ENCODE data around the gene CACNG8. TPM values are rescaled to one million over a fixed set of nuclear protein-coding genes. Genes with fewer than 3 reads are reported as not detected.

Gene CACNG8
- total and polyA plus RNA-seq, 2 donors: 0.05 TPM; not detected in 1

GRCh38 chr19:53994811-53995210 lies 32.1 kb downstream of the CACNG8 start:
- WGBS: 88% methylated on average over 5 of the region's 5 CpGs
- Histone ChIP-seq H3K9me3 (ENCODE audit: control insufficient read depth in 2 of 2, insufficient read depth in 1 of 2, low read length in 1 of 2) (no peaks in the 10 kb centered on the region), H3K4me3 (ENCODE audit: low read length in 2 of 2) (no peak overlapping the region), H3K36me3 (ENCODE audit: control insufficient read depth in 2 of 2, insufficient read depth in 2 of 2, low read length in 1 of 2) (no peaks in the 10 kb centered on the region), H3K27me3 (ENCODE audit: control insufficient read depth in 2 of 2, insufficient read depth in 1 of 2, low read length in 1 of 2) (peaks cover 25 to 43% of the 10 kb centered on the region in 2 donors), H3K4me1 (ENCODE audit: control insufficient read depth in 2 of 2, insufficient read depth in 2 of 2, low read length in 2 of 2) (no peaks in the 10 kb centered on the region), H3K27ac (ENCODE audit: low read depth in 1 of 2, low read length in 1 of 2) (no peak overlapping the region)
- DNase-seq (ENCODE audit: low read depth in 6 of 9, low spot score in 9 of 9): no peak

- no peaks in the 10 kb centered on the region for H3K9me3 ChIP-seq (ENCODE audit: control insufficient read depth in 2 of 2, insufficient read depth in 1 of 2, low read length in 1 of 2)
- no peak overlapping the region for H3K4me3 ChIP-seq (ENCODE audit: low read length in 2 of 2)
- no peaks in the 10 kb centered on the region for H3K36me3 ChIP-seq (ENCODE audit: control insufficient read depth in 2 of 2, insufficient read depth in 2 of 2, low read length in 1 of 2)
- DNase-seq (ENCODE audit: low read depth in 6 of 9, low spot score in 9 of 9): no peak
- no peaks in the 10 kb centered on the region for H3K4me1 ChIP-seq (ENCODE audit: control insufficient read depth in 2 of 2, insufficient read depth in 2 of 2, low read length in 2 of 2)
- no peak overlapping the region for H3K27ac ChIP-seq (ENCODE audit: low read depth in 1 of 2, low read length in 1 of 2)
- H3K27me3 ChIP-seq (ENCODE audit: control insufficient read depth in 2 of 2, insufficient read depth in 1 of 2, low read length in 1 of 2): peaks cover 3 to 15% of the 10 kb centered on the region in 2 donors
- 67% methylated on average over 7 of the region's 7 CpGs for WGBS
Measured at GRCh38 chr19:53998223-53998622, 35.5 kb downstream of the CACNG8 start.

- DNase-seq (ENCODE audit: low read depth in 6 of 9, low spot score in 9 of 9): no peak
- Histone ChIP-seq H3K27me3 (ENCODE audit: control insufficient read depth in 2 of 2, insufficient read depth in 1 of 2, low read length in 1 of 2) (peaks cover 0 to under 1% of the 10 kb centered on the region in 2 donors), H3K36me3 (ENCODE audit: control insufficient read depth in 2 of 2, insufficient read depth in 2 of 2, low read length in 1 of 2) (no peaks in the 10 kb centered on the region), H3K9me3 (ENCODE audit: control insufficient read depth in 2 of 2, insufficient read depth in 1 of 2, low read length in 1 of 2) (no peaks in the 10 kb centered on the region), H3K4me3 (ENCODE audit: low read length in 2 of 2) (no peak overlapping the region), H3K4me1 (ENCODE audit: control insufficient read depth in 2 of 2, insufficient read depth in 2 of 2, low read length in 2 of 2) (no peaks in the 10 kb centered on the region), H3K27ac (ENCODE audit: low read depth in 1 of 2, low read length in 1 of 2) (no peak overlapping the region)
- 85% methylated on average over 5 of the region's 5 CpGs for WGBS
Measured at GRCh38 chr19:53999694-54000093, 37.0 kb downstream of the CACNG8 start.

DNA sequence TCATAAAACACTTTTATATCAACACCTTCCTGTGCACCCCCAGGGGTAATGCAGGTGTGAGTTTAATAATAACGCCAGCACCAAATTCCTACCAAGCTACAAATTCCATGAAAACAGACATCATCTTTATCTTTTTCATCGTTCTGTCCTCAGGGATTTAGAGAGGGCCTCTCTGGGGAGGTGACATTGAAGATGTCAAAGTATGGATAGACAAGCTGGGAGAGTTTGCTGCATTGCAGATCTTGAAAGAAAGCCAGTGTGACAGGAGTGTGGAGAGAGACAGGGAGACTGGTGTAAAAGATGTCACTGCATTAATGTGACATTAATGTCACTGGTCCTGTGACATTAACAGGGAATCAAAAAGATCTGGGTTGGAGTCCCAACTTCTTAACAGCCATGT lies 38.8 kb downstream of the CACNG8 start:
- Histone ChIP-seq H3K27me3 (ENCODE audit: control insufficient read depth in 2 of 2, insufficient read depth in 1 of 2, low read length in 1 of 2) (no peaks in the 10 kb centered on the region), H3K27ac (ENCODE audit: low read depth in 1 of 2, low read length in 1 of 2) (no peak overlapping the region), H3K4me1 (ENCODE audit: control insufficient read depth in 2 of 2, insufficient read depth in 2 of 2, low read length in 2 of 2) (no peaks in the 10 kb centered on the region), H3K9me3 (ENCODE audit: control insufficient read depth in 2 of 2, insufficient read depth in 1 of 2, low read length in 1 of 2) (no peaks in the 10 kb centered on the region), H3K4me3 (ENCODE audit: low read length in 2 of 2) (no peak overlapping the region), H3K36me3 (ENCODE audit: control insufficient read depth in 2 of 2, insufficient read depth in 2 of 2, low read length in 1 of 2) (no peaks in the 10 kb centered on the region)
- no peak for DNase-seq (ENCODE audit: low read depth in 6 of 9, low spot score in 9 of 9)
- WGBS: 92% methylated on average over 2 of the region's 2 CpGs

GRCh38 chr19:54002495-54003315 lies 40.0 kb downstream of the CACNG8 start:
- 84% methylated on average over 10 of the region's 10 CpGs for WGBS
- no peaks in the 10 kb centered on the region for H3K27me3 ChIP-seq (ENCODE audit: control insufficient read depth in 2 of 2, insufficient read depth in 1 of 2, low read length in 1 of 2)
- no peaks in the 10 kb centered on the region for H3K4me1 ChIP-seq (ENCODE audit: control insufficient read depth in 2 of 2, insufficient read depth in 2 of 2, low read length in 2 of 2)

GRCh38 chr19:54009440-54009839 lies 46.7 kb downstream of the CACNG8 start:
- DNase-seq (ENCODE audit: low read depth in 6 of 9, low spot score in 9 of 9): no peak
- WGBS: 94% methylated on average over 8 of the region's 8 CpGs
- no peak overlapping the region for H3K27ac ChIP-seq (ENCODE audit: low read depth in 1 of 2, low read length in 1 of 2)
- H3K27me3 ChIP-seq (ENCODE audit: control insufficient read depth in 2 of 2, insufficient read depth in 1 of 2, low read length in 1 of 2): peaks cover 0 to 5% of the 10 kb centered on the region in 2 donors
- no peaks in the 10 kb centered on the region for H3K36me3 ChIP-seq (ENCODE audit: control insufficient read depth in 2 of 2, insufficient read depth in 2 of 2, low read length in 1 of 2)
- no peaks in the 10 kb centered on the region for H3K9me3 ChIP-seq (ENCODE audit: control insufficient read depth in 2 of 2, insufficient read depth in 1 of 2, low read length in 1 of 2)
- H3K4me3 ChIP-seq (ENCODE audit: low read length in 2 of 2): no peak overlapping the region
- H3K4me1 ChIP-seq (ENCODE audit: control insufficient read depth in 2 of 2, insufficient read depth in 2 of 2, low read length in 2 of 2): no peaks in the 10 kb centered on the region

More at GRCh38 chr19:54002495-54003315, 40.0 kb downstream of the CACNG8 start:
- Histone ChIP-seq H3K27ac (ENCODE audit: low read depth in 1 of 2, low read length in 1 of 2) (no peak overlapping the region), H3K4me3 (ENCODE audit: low read length in 2 of 2) (no peak overlapping the region), H3K36me3 (ENCODE audit: control insufficient read depth in 2 of 2, insufficient read depth in 2 of 2, low read length in 1 of 2) (no peaks in the 10 kb centered on the region), H3K9me3 (ENCODE audit: control insufficient read depth in 2 of 2, insufficient read depth in 1 of 2, low read length in 1 of 2) (no peaks in the 10 kb centered on the region)
- DNase-seq (ENCODE audit: low read depth in 6 of 9, low spot score in 9 of 9): no peak

- WGBS: 89% methylated on average over 6 of the region's 6 CpGs
- Histone ChIP-seq H3K4me1 (ENCODE audit: control insufficient read depth in 2 of 2, insufficient read depth in 2 of 2, low read length in 2 of 2) (no peaks in the 10 kb centered on the region), H3K4me3 (ENCODE audit: low read length in 2 of 2) (no peak overlapping the region), H3K36me3 (ENCODE audit: control insufficient read depth in 2 of 2, insufficient read depth in 2 of 2, low read length in 1 of 2) (no peaks in the 10 kb centered on the region), H3K9me3 (ENCODE audit: control insufficient read depth in 2 of 2, insufficient read depth in 1 of 2, low read length in 1 of 2) (no peaks in the 10 kb centered on the region), H3K27me3 (ENCODE audit: control insufficient read depth in 2 of 2, insufficient read depth in 1 of 2, low read length in 1 of 2) (peaks cover 0 to 5% of the 10 kb centered on the region in 2 donors), H3K27ac (ENCODE audit: low read depth in 1 of 2, low read length in 1 of 2) (no peak overlapping the region)
- no peak for DNase-seq (ENCODE audit: low read depth in 6 of 9, low spot score in 9 of 9)
Measured at GRCh38 chr19:54010474-54010873, 47.7 kb downstream of the CACNG8 start.

GRCh38 chr19:54011507-54012211 lies 48.9 kb downstream of the CACNG8 start:
- H3K27ac ChIP-seq (ENCODE audit: low read depth in 1 of 2, low read length in 1 of 2): no peak overlapping the region
- peaks cover 0 to 5% of the 10 kb centered on the region in 2 donors for H3K27me3 ChIP-seq (ENCODE audit: control insufficient read depth in 2 of 2, insufficient read depth in 1 of 2, low read length in 1 of 2)
- 48% methylated on average over 36 of the region's 36 CpGs for WGBS
- no peaks in the 10 kb centered on the region for H3K36me3 ChIP-seq (ENCODE audit: control insufficient read depth in 2 of 2, insufficient read depth in 2 of 2, low read length in 1 of 2)
- no peaks in the 10 kb centered on the region for H3K4me1 ChIP-seq (ENCODE audit: control insufficient read depth in 2 of 2, insufficient read depth in 2 of 2, low read length in 2 of 2)
- no peak for DNase-seq (ENCODE audit: low read depth in 6 of 9, low spot score in 9 of 9)
- H3K9me3 ChIP-seq (ENCODE audit: control insufficient read depth in 2 of 2, insufficient read depth in 1 of 2, low read length in 1 of 2): no peaks in the 10 kb centered on the region
- H3K4me3 ChIP-seq (ENCODE audit: low read length in 2 of 2): no peak overlapping the region

GRCh38 chr19:54013866-54014265 lies 51.1 kb downstream of the CACNG8 start:
- H3K27ac ChIP-seq (ENCODE audit: low read depth in 1 of 2, low read length in 1 of 2): no peak overlapping the region
- no peak for DNase-seq (ENCODE audit: low read depth in 6 of 9, low spot score in 9 of 9)
- no peaks in the 10 kb centered on the region for H3K9me3 ChIP-seq (ENCODE audit: control insufficient read depth in 2 of 2, insufficient read depth in 1 of 2, low read length in 1 of 2)
- H3K27me3 ChIP-seq (ENCODE audit: control insufficient read depth in 2 of 2, insufficient read depth in 1 of 2, low read length in 1 of 2): peaks cover 0 to 5% of the 10 kb centered on the region in 2 donors
- H3K36me3 ChIP-seq (ENCODE audit: control insufficient read depth in 2 of 2, insufficient read depth in 2 of 2, low read length in 1 of 2): no peaks in the 10 kb centered on the region
- H3K4me3 ChIP-seq (ENCODE audit: low read length in 2 of 2): no peak overlapping the region
- no peaks in the 10 kb centered on the region for H3K4me1 ChIP-seq (ENCODE audit: control insufficient read depth in 2 of 2, insufficient read depth in 2 of 2, low read length in 2 of 2)
- 84% methylated on average over 8 of the region's 8 CpGs for WGBS

Data from thymus (tissue), 11 donors.